Eye (tissue), 1 donor: ENCODE data around the gene MGAT5.

Experiments used
- DNase-seq: peaks from one replicate; pipeline ENCODE4 v3.0.0-alpha.2; 2015

The MGAT5 gene

GRCh38 chr2:134232461-134232860 is 21.4 kb upstream of the MGAT5 start:
- DNase-seq, result no peak

- DNase-seq, result no peak
Observed at GRCh38 chr2:134232868-134233727, 20.8 kb upstream of the MGAT5 start.

GRCh38 chr2:134233728-134234136 is 20.1 kb upstream of the MGAT5 start:
- no peak for DNase-seq

GRCh38 chr2:134234535-134234934 is 19.3 kb upstream of the MGAT5 start:
- DNase-seq, result no peak

GRCh38 chr2:134235510-134236144 is 18.2 kb upstream of the MGAT5 start:
- DNase-seq, result no peak

GRCh38 chr2:134238371-134238770 is 15.5 kb upstream of the MGAT5 start:
- no peak for DNase-seq

GRCh38 chr2:134240061-134240460 is 13.8 kb upstream of the MGAT5 start:
- no peak for DNase-seq

GRCh38 chr2:134241911-134242310 is 12.0 kb upstream of the MGAT5 start:
- no peak for DNase-seq

- no peak for DNase-seq
Observed at GRCh38 chr2:134243244-134243643, 10.6 kb upstream of the MGAT5 start.

GRCh38 chr2:134244086-134244485 is 9.8 kb upstream of the MGAT5 start:
- no peak for DNase-seq

GRCh38 chr2:134244587-134244986 is 9.3 kb upstream of the MGAT5 start:
- no peak for DNase-seq

- DNase-seq, result peak; percentile 84
Observed at GRCh38 chr2:134245340-134245984, 8.4 kb upstream of the MGAT5 start.

- no peak for DNase-seq
Observed at GRCh38 chr2:134246154-134246874, 7.6 kb upstream of the MGAT5 start.

GRCh38 chr2:134247679-134248078 is 6.2 kb upstream of the MGAT5 start:
- DNase-seq, result no peak

GRCh38 chr2:134248913-134249312 is 5.0 kb upstream of the MGAT5 start:
- DNase-seq, result no peak

GRCh38 chr2:134249755-134250154 is 4.1 kb upstream of the MGAT5 start:
- DNase-seq, result no peak

- DNase-seq, result no peak
Observed at GRCh38 chr2:134250840-134251461, 2.9 kb upstream of the MGAT5 start.

- no peak for DNase-seq
Observed at GRCh38 chr2:134252092-134252750, 1.7 kb upstream of the MGAT5 start.

- no peak for DNase-seq
Observed at GRCh38 chr2:134253117-134253704, 661 bp upstream of the MGAT5 start.

GRCh38 chr2:134254824-134255223 is 952 bp downstream of the MGAT5 start:
- no peak for DNase-seq

- DNase-seq, result no peak
Observed at GRCh38 chr2:134256956-134257355, 3.1 kb downstream of the MGAT5 start.

- no peak for DNase-seq
Observed at GRCh38 chr2:134257509-134257908, 3.6 kb downstream of the MGAT5 start.
